ENCODE data around the gene TUBGCP3.

Gene TUBGCP3

GRCh38 chr13:112438515-112438914, 149.4 kb downstream of the TUBGCP3 start:
- no peak for DNase-seq (ENCODE audit: low spot score)

- DNase-seq (ENCODE audit: low spot score) = no peak
These were observed 149.9 kb downstream of the TUBGCP3 start for GRCh38 chr13:112438094-112438493.

- no peak for DNase-seq (ENCODE audit: low spot score)
These were observed 152.0 kb downstream of the TUBGCP3 start for GRCh38 chr13:112435973-112436372.

Measured in CD4-positive, alpha-beta T cell treated with Interleukin-6 at 100 ng/mL for 8 hours (primary cell).